Measurements from ENCODE around the gene GHITM.

The GHITM gene

DNA sequence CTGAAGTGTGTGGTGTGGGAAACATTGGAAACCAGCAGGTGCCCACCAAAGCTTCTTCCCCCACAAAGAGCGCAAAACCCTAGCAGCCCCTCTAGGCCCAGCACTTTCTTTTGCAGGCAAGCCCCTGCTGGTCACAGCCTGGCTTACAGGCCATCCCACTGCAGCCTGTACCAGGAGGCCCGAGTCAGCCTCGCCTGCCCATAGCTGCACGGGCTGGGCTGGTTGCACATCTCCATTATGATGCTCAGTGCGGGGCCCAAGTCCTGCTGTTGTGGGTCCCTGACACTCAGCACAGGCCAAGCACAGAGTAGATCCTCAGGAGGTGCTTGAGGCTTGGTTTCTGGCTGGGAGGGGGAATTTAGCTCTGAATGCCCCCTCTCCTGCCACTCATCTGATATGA, 63.0 kb downstream of the GHITM start:
- H3K4me3 ChIP-seq (ENCODE audit: low read depth, low read length): no peak overlapping the region
- TF ChIP-seq, protein P1, sequence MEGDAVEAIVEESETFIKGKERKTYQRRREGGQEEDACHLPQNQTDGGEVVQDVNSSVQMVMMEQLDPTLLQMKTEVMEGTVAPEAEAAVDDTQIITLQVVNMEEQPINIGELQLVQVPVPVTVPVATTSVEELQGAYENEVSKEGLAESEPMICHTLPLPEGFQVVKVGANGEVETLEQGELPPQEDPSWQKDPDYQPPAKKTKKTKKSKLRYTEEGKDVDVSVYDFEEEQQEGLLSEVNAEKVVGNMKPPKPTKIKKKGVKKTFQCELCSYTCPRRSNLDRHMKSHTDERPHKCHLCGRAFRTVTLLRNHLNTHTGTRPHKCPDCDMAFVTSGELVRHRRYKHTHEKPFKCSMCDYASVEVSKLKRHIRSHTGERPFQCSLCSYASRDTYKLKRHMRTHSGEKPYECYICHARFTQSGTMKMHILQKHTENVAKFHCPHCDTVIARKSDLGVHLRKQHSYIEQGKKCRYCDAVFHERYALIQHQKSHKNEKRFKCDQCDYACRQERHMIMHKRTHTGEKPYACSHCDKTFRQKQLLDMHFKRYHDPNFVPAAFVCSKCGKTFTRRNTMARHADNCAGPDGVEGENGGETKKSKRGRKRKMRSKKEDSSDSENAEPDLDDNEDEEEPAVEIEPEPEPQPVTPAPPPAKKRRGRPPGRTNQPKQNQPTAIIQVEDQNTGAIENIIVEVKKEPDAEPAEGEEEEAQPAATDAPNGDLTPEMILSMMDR (conservative IDR thresholded peaks at IDR 0.05; ENCODE audit: low read depth, low read length): no peak
- DNase-seq (ENCODE audit: low read depth): no peak
